Keratinocyte (primary cell): Measurements from ENCODE around the gene TSTD1. TPM values are rescaled to one million over a fixed set of nuclear protein-coding genes. Genes with fewer than 3 reads are reported as not detected.
"Not testable (repeated sequence)": the region's sequence is repeated elsewhere in the genome, so short reads cannot be mapped to it uniquely, and the experiment has no call there.

Experiments used
- DNase-seq: peaks from one replicate; pipeline ENCODE4 v3.0.0-alpha.2; 2011; ENCODE audit warnings: low read depth, missing footprints, low spot score
- FAIRE-seq: peaks from 2 replicates; lab custom pipeline; 2011; peaks lifted over from hg19 to GRCh38; lab: Jason Lieb, UNC
- H2AFZ ChIP-seq: 2 replicates; pipeline ENCODE4 v1.6.0; 2012; ENCODE audit warnings: low read length, control low read depth, inconsistent platforms; ENCODE audit not compliant: control insufficient read depth
- H3K27ac ChIP-seq: 2 replicates; pipeline ENCODE4 v1.5.1; 2011; ENCODE audit warnings: low read length; ENCODE audit not compliant: control insufficient read depth, insufficient read depth
- H3K27me3 ChIP-seq: 3 replicates; pipeline ENCODE4 v1.6.0; 2011; ENCODE audit warnings: low read length; ENCODE audit not compliant: control insufficient read depth, insufficient read depth; ENCODE audit errors: extremely low read depth
- H3K36me3 ChIP-seq, 2 experiments: 2 replicates in 1 of 2; 3 replicates in 1 of 2; pipeline ENCODE4 v1.5.1; 2011; ENCODE audit warnings: low read length in 2 of 2, mild to moderate bottlenecking in 1 of 2; ENCODE audit not compliant: control insufficient read depth in 2 of 2, insufficient read depth in 2 of 2; ENCODE audit errors: extremely low read depth in 1 of 2
- H3K4me1 ChIP-seq: 3 replicates; pipeline ENCODE4 v1.5.1; 2011; ENCODE audit warnings: low read length; ENCODE audit not compliant: control insufficient read depth, insufficient read depth; ENCODE audit errors: extremely low read depth
- H3K4me2 ChIP-seq: 3 replicates; pipeline ENCODE4 v1.6.0; 2011; ENCODE audit warnings: low read depth, low read length; ENCODE audit not compliant: control insufficient read depth, insufficient read depth; ENCODE audit errors: extremely low read depth
- H3K4me3 ChIP-seq, 3 experiments: fragments of 200-600 bp in 1 of 3; sonication (generic) in 1 of 3; 2 replicates in 2 of 3; 3 replicates in 1 of 3; pipeline ENCODE4 v1.5.1; 2011 to 2016; ENCODE audit warnings: low read length in 3 of 3, mild to moderate bottlenecking in 3 of 3, control low read depth in 2 of 3, inconsistent platforms in 1 of 3, low read depth in 1 of 3, mixed read lengths in 1 of 3, mixed run types in 1 of 3, moderate library complexity in 1 of 3; ENCODE audit not compliant: control insufficient read depth in 2 of 3, insufficient read depth in 2 of 3; ENCODE audit errors: extremely low read depth in 1 of 3
- H3K79me2 ChIP-seq: 2 replicates; pipeline ENCODE4 v1.6.0; 2012; ENCODE audit warnings: low read length; ENCODE audit not compliant: control insufficient read depth, insufficient read depth
- H3K9ac ChIP-seq: 3 replicates; pipeline ENCODE4 v1.6.0; 2011; ENCODE audit warnings: low read length; ENCODE audit not compliant: control insufficient read depth, insufficient read depth; ENCODE audit errors: extremely low read depth
- H3K9me1 ChIP-seq: 3 replicates; pipeline ENCODE4 v1.6.0; 2011; ENCODE audit warnings: low read length; ENCODE audit not compliant: control insufficient read depth, insufficient read depth; ENCODE audit errors: extremely low read depth
- H3K9me3 ChIP-seq: 2 replicates; pipeline ENCODE4 v1.5.1; 2012; ENCODE audit warnings: low read depth, low read length; ENCODE audit not compliant: control insufficient read depth
- H4K20me1 ChIP-seq: 3 replicates; pipeline ENCODE4 v1.6.0; 2011; ENCODE audit warnings: low read length; ENCODE audit not compliant: control insufficient read depth, insufficient read depth; ENCODE audit errors: extremely low read depth
- CTCF ChIP-seq, 3 experiments: IDR thresholded peaks in 1 of 3; conservative IDR thresholded peaks in 1 of 3; optimal IDR thresholded peaks in 1 of 3; 2 replicates in 2 of 3; 3 replicates in 1 of 3; pipeline versions ENCODE3 to v1.5.1; 2011; ENCODE audit warnings: low read length in 3 of 3, mild to moderate bottlenecking in 3 of 3, moderate library complexity in 2 of 3, control low read depth in 1 of 3, inconsistent platforms in 1 of 3; ENCODE audit not compliant: insufficient read depth in 2 of 3; ENCODE audit errors: extremely low read depth in 1 of 3
- EZH2 ChIP-seq: IDR thresholded peaks from one replicate; pipeline ENCODE4 v1.6.1; 2012; ENCODE audit warnings: inconsistent platforms, mild to moderate bottlenecking, low read length, moderate library complexity
- dilution Hi-C: fragments of 300-500 bp; cut with MboI; formaldehyde crosslinking; loops from one replicate; pipeline ENCODE4 v1.7.0; 2020; ENCODE audit warnings: low sequenced_read_pairs; ENCODE audit not compliant: extremely low pct_ligation_motif_present
- polyA plus RNA-seq, 5 experiments: library from polyadenylated mRNA; depleted of rRNA in 3 of 5; stranded (reverse) in 3 of 5; stranded (forward) in 1 of 5; unstranded in 1 of 5; fragments of >200 nt; gene quantifications; 1 replicate in 1 of 5; 2 replicates in 3 of 5; 3 replicates in 1 of 5; pipeline versions ENCODE4 v1.2.1 to v1.2.3, GENCODE V29; 2011 to 2012; ENCODE audit warnings: missing spikeins in 2 of 5, low read depth in 1 of 5, low replicate concordance in 1 of 5

Gene TSTD1
- polyA plus RNA-seq, 1 donor (not counting 4 experiments of a cell fraction or from before 2014, with no cell fraction given): 106 TPM

GRCh38 chr1:161018631-161018930, 20.2 kb downstream of the TSTD1 start:
- Histone ChIP-seq H3K4me2 (peak overlapping the region; percentile 60), H3K9me1 (no peaks in the 10 kb centered on the region), H3K9me3 (no peaks in the 10 kb centered on the region), H3K4me1 (peaks cover 51% of the 10 kb centered on the region), H3K4me3 (peak overlapping the region; percentile 77 to 98 (median 86)), H3K27ac (peak overlapping the region; percentile 95), H3K27me3 (no peaks in the 10 kb centered on the region), H3K79me2 (peaks cover 55% of the 10 kb centered on the region), H3K9ac (peak overlapping the region; percentile 100), H2AFZ (no peak overlapping the region), H3K36me3 (peaks cover 5 to 9% of the 10 kb centered on the region in 2 experiments), H4K20me1 (no peaks in the 10 kb centered on the region)
- TF ChIP-seq EZH2 (no peak), CTCF (optimal IDR thresholded peaks at IDR 0.05 in 1 of 3, IDR thresholded peaks at IDR 0.05 in 1 of 3, conservative IDR thresholded peaks at IDR 0.05 in 1 of 3; ENCODE audit: extremely low read depth in 1 of 3, insufficient read depth in 2 of 3, low read length in 3 of 3) (no peak)
- dilution Hi-C loops: no loop called here
- FAIRE-seq (no peak), DNase-seq (no peak)

DNA sequence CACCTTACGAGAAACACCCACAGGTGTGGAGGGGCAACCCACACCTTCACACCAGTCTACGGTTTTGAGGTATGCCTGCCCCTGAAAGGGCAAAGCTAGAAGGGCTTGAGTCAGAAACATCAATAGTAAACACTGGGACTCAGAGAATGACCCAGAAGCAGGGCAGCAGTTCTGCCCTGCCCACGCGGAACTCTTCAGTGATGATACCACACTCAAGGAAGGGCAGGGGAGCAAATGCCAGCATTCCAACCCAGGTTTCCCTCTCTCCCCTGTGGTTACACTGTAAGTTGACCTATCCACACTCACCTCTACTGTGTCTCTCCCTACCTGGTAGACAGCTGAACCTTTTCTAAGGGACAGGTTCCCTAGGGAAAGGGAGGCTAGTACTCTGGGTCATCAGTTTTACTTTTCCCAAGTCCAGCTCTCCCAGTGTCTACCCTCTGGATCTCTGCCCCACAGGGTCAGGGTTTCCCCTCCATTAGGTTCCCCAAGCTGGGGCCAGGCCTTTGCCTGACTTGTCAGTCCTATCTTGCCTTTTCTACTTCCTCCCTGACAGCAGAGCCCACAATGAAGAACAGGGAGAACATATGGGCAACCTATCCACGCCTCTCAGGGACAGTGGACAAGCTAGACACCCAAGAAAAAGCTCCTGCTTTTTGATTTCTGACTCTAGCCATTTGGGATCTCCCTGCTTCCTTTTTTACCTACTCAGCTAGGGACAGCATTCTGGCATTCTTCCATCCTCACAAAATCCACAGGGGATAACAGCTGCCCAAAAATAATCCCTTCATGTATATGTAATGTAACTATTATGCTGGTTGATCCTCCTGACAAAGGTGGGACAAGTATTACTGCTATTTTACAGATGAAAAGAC, 20.8 kb downstream of the TSTD1 start:
- H3K9me1 ChIP-seq: no peaks in the 10 kb centered on the region
- no peak overlapping the region for H2AFZ ChIP-seq
- peak overlapping the region; percentile 60 for H3K4me2 ChIP-seq
- dilution Hi-C loops: no loop called here
- TF ChIP-seq CTCF (optimal IDR thresholded peaks at IDR 0.05 in 1 of 3, IDR thresholded peaks at IDR 0.05 in 1 of 3, conservative IDR thresholded peaks at IDR 0.05 in 1 of 3; ENCODE audit: extremely low read depth in 1 of 3, insufficient read depth in 2 of 3, low read length in 3 of 3): no peak
- no peak for TF ChIP-seq EZH2
- DNase-seq: no peak
- H3K36me3 ChIP-seq: peaks cover 7 to 13% of the 10 kb centered on the region in 2 experiments
- H3K9ac ChIP-seq: peak overlapping the region; percentile 100
- peak overlapping the region; percentile 95 for H3K27ac ChIP-seq
- no peak for FAIRE-seq
- no peaks in the 10 kb centered on the region for H3K27me3 ChIP-seq
- H3K4me1 ChIP-seq: peaks cover 57% of the 10 kb centered on the region
- no peaks in the 10 kb centered on the region for H4K20me1 ChIP-seq
- peaks cover 61% of the 10 kb centered on the region for H3K79me2 ChIP-seq
- peak overlapping the region; percentile 77 to 98 (median 86) for H3K4me3 ChIP-seq
- no peaks in the 10 kb centered on the region for H3K9me3 ChIP-seq

- DNase-seq, H3K27me3 ChIP-seq, H2AFZ ChIP-seq, H3K9me1 ChIP-seq, H3K9ac ChIP-seq, H3K9me3 ChIP-seq, FAIRE-seq, H4K20me1 ChIP-seq, dilution Hi-C loops: not testable (repeated sequence)
- peak overlapping the region; percentile 95 for H3K27ac ChIP-seq
- peaks cover 55% of the 10 kb centered on the region for H3K4me1 ChIP-seq
- H3K4me3 ChIP-seq: peak overlapping the region in 1 of 3 experiments; percentile 11
- peak overlapping the region; percentile 60 for H3K4me2 ChIP-seq
- H3K36me3 ChIP-seq: peaks cover 7 to 13% of the 10 kb centered on the region in 2 experiments
- peaks cover 68% of the 10 kb centered on the region for H3K79me2 ChIP-seq
These were observed 21.6 kb downstream of the TSTD1 start for GRCh38 chr1:161017181-161017580.
